Uterus (tissue), 2 donors: ENCODE measurements around the gene SFXN5.

Source experiments
- POLR2A ChIP-seq, 2 donors: fragments of 450-650 bp; IDR thresholded peaks; one replicate each; pipeline ENCODE4 v1.6.1; 2016; ENCODE audit warnings: antibody characterized with exemption in 2 of 2, mild to moderate bottlenecking in 1 of 2, moderate library complexity in 1 of 2
- TF ChIP-seq, protein P1 (sequence below), 4 experiments: fragments of 200-600 bp in 2 of 4; fragments of 450-650 bp in 2 of 4; sonication (generic) in 2 of 4; IDR thresholded peaks; one replicate each; pipeline ENCODE4 v1.5.1; 2016 to 2019; ENCODE audit warnings: antibody characterized with exemption in 4 of 4, mild to moderate bottlenecking in 2 of 4, moderate library complexity in 1 of 4

DNA sequence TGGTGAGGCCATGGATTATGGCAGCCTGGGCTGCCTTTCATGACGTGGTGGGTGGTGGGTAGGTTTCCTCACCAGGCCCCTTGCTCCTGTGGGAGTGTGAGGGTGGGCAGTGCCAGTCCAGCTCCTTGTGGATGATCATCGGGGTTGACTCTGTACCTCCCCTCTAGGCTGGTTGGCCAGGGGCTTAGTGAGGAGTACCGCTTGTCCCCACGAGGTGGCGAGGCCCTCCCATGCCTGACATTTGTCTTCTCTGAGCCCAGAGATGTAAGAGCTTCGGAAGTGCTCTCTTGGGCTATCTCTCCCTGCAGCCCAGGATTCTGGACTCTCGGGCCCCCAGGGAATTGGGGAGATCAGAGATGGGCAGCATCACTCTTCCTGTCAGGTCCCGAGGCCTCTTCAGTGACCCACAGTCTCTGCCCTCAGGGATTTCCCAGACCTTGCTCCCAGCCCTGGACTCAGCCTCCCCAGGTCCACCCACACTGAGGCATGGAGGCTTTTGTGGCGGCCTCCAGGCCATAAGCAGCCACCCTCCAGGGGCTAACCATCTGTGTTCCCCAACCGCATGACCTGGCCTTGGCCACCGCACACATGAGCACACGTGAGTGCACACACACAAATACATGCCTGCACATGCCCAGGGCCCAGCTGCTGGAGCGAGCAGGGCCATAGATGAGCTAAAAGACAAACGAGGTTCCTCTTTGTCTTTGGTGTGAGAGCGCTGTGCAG is 177.8 kb downstream of the SFXN5 start:
- TF ChIP-seq, protein P1, sequence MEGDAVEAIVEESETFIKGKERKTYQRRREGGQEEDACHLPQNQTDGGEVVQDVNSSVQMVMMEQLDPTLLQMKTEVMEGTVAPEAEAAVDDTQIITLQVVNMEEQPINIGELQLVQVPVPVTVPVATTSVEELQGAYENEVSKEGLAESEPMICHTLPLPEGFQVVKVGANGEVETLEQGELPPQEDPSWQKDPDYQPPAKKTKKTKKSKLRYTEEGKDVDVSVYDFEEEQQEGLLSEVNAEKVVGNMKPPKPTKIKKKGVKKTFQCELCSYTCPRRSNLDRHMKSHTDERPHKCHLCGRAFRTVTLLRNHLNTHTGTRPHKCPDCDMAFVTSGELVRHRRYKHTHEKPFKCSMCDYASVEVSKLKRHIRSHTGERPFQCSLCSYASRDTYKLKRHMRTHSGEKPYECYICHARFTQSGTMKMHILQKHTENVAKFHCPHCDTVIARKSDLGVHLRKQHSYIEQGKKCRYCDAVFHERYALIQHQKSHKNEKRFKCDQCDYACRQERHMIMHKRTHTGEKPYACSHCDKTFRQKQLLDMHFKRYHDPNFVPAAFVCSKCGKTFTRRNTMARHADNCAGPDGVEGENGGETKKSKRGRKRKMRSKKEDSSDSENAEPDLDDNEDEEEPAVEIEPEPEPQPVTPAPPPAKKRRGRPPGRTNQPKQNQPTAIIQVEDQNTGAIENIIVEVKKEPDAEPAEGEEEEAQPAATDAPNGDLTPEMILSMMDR (IDR thresholded peaks at IDR 0.05) = peak in 3 of 4 experiments; percentile 19 to 42 (median 33)
- TF ChIP-seq POLR2A (IDR thresholded peaks at IDR 0.05) = no peak
